22Rv1 (cell line): ENCODE data around the gene CEP128.

ENCODE experiments used
- H3K27ac ChIP-seq: fragments of 450-650 bp; 2 replicates; pipeline ENCODE4 v1.5.1; 2017
- ZFX ChIP-seq: fragments of 450-650 bp; IDR thresholded peaks from 2 replicates; pipeline ENCODE4 v1.6.1; 2017; ENCODE audit warnings: antibody characterized with exemption, borderline replicate concordance
- TF ChIP-seq, protein P1 (sequence below): fragments of 450-650 bp; IDR thresholded peaks from 2 replicates; pipeline ENCODE4 v1.5.1; 2017; ENCODE audit warnings: mild to moderate bottlenecking

Gene CEP128

DNA sequence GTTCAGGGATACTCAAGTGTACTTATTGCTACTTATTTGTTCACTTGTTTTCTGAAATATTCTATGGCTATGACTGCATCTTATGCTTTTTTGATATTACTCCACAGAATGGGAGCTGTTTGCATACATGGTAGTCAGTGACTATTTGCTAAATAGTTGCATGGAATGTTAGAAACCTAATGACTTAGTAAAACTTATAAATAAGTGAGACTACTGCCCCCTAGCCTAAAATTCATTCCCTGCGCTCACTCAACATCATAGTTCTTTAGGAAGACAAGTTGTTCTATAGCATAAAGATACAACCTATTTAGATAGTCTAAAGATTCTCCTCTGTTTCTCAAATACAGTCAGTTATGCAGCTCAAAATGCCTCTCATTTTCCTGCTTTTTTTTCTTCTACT is 305.5 kb downstream of the CEP128 start:
- no peak for TF ChIP-seq ZFX
- TF ChIP-seq, protein P1, sequence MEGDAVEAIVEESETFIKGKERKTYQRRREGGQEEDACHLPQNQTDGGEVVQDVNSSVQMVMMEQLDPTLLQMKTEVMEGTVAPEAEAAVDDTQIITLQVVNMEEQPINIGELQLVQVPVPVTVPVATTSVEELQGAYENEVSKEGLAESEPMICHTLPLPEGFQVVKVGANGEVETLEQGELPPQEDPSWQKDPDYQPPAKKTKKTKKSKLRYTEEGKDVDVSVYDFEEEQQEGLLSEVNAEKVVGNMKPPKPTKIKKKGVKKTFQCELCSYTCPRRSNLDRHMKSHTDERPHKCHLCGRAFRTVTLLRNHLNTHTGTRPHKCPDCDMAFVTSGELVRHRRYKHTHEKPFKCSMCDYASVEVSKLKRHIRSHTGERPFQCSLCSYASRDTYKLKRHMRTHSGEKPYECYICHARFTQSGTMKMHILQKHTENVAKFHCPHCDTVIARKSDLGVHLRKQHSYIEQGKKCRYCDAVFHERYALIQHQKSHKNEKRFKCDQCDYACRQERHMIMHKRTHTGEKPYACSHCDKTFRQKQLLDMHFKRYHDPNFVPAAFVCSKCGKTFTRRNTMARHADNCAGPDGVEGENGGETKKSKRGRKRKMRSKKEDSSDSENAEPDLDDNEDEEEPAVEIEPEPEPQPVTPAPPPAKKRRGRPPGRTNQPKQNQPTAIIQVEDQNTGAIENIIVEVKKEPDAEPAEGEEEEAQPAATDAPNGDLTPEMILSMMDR = peak; percentile 60
- H3K27ac ChIP-seq = no peak overlapping the region

GRCh38 chr14:80634106-80634758 is 307.3 kb downstream of the CEP128 start:
- no peak for TF ChIP-seq ZFX
- TF ChIP-seq, protein P1 = no peak
- no peak overlapping the region for H3K27ac ChIP-seq

GRCh38 chr14:80629606-80630005 is 311.9 kb downstream of the CEP128 start:
- no peak for TF ChIP-seq ZFX
- TF ChIP-seq, protein P1 = no peak
- H3K27ac ChIP-seq = no peak overlapping the region

DNA sequence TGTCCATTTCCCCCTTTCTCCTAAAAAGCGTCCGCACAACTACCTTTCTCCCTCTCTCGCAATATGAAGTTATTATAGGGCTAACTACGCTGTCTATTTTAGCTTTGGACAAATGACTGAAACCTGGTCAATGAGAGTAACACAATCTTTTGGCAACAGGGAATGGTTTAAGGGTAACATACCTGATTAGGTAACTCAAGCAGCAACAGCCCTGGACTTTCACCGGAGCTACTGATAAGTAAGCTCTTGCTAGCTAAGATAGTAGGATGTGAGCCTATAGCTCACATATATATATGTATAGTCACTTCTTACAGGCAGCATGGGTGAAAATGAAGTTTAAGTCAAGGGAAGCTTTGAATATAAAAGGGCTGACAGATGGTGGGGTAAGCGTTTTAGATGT is 313.0 kb downstream of the CEP128 start:
- no peak overlapping the region for H3K27ac ChIP-seq
- TF ChIP-seq, protein P1 = no peak
- no peak for TF ChIP-seq ZFX

- no peak overlapping the region for H3K27ac ChIP-seq
- TF ChIP-seq, protein P1 = no peak
- no peak for TF ChIP-seq ZFX
Observed at GRCh38 chr14:80627745-80628144, 313.8 kb downstream of the CEP128 start.

DNA sequence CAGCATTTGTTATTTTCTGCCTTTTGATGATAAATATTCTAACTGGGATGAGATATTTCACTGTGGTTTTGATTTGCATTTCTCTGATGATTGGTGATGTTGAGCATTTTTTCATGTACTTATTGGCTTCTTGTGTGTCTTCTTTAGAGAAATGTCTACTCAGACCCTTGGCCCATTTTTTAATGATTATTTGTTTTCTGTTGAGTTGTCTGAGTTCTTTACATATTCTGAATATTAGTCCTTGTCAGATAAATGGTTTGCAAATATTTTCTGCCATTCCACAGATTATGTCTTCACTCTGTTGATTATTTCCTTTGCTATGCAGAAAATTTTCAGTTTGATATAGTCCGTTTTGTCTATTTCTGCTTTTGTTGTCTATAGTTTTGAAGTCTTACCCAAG is 317.0 kb downstream of the CEP128 start:
- TF ChIP-seq ZFX = no peak
- TF ChIP-seq, protein P1 = no peak
- no peak overlapping the region for H3K27ac ChIP-seq

DNA sequence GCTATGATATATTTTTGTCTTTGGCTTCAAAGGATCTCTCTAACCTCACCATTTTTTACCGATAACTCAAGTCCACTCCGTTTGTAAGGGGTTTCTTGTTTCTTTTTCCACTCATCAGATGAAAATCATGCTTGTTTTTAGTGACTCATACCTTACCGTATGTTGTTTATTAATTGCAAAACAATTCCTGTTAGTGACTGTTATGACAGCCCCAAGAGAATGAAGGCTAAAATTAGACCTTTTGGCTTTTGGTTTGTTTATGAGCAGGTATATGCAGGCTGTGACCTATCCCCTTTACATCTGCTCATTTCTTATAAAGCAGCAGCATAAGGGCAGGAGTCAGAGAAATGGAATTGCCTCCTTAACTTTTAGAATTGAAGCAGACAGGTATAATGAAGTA is 319.8 kb downstream of the CEP128 start:
- H3K27ac ChIP-seq = no peak overlapping the region

More for the DNA sequence above, 319.8 kb downstream of the CEP128 start:
- TF ChIP-seq, protein P1 = no peak
- TF ChIP-seq ZFX = no peak
